HL-60 (cell line): Measurements from ENCODE around the gene PRICKLE3.

Experiments used
- CTCF ChIP-seq: IDR thresholded peaks from one replicate; pipeline ENCODE4 v1.5.1; 2011; ENCODE audit warnings: low read length, control low read depth, inconsistent platforms; ENCODE audit not compliant: insufficient read depth
- POLR2AphosphoS5 ChIP-seq: IDR thresholded peaks from 2 replicates; pipeline ENCODE4 v1.6.1; 2012; ENCODE audit warnings: low read depth
- SPI1 ChIP-seq: IDR thresholded peaks from 2 replicates; pipeline ENCODE4 v1.6.1; 2012; ENCODE audit warnings: low read depth, mild to moderate bottlenecking, borderline replicate concordance

- TF ChIP-seq POLR2AphosphoS5, result no peak
- TF ChIP-seq CTCF, result no peak
- no peak for TF ChIP-seq SPI1
These were observed 6.8 kb downstream of the PRICKLE3 start for GRCh38 chrX:49179358-49179757.
